GM19239 (cell line): Measurements from ENCODE around the gene MCM8.

Source experiments
- DNase-seq: peaks from one replicate; pipeline ENCODE4 v3.0.0; 2011; ENCODE audit warnings: low spot score; ENCODE audit not compliant: insufficient read length
- FAIRE-seq: peaks from 2 replicates; lab custom pipeline; 2011; peaks lifted over from hg19 to GRCh38; lab: Jason Lieb, UNC

Gene MCM8

DNA sequence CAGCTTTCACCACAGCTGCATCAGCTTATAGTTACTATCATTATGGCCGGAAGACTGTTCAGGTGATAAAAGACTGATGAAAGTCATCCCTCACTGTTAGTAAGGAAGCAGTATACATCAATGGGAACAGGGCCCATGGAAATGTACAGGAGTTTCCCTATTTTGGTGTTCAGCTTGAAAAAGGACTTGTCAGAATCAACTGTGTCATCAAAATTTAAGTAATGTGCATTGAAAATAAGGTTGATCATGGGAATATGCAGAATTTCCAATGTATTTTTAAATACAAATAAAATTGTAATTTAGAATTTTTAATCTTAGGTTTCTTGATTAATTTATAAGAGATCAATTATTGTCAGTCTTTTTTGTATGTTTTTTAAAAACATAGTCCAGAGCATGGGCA is 86.6 kb downstream of the MCM8 start:
- no peak for DNase-seq
- no peak for FAIRE-seq

DNA sequence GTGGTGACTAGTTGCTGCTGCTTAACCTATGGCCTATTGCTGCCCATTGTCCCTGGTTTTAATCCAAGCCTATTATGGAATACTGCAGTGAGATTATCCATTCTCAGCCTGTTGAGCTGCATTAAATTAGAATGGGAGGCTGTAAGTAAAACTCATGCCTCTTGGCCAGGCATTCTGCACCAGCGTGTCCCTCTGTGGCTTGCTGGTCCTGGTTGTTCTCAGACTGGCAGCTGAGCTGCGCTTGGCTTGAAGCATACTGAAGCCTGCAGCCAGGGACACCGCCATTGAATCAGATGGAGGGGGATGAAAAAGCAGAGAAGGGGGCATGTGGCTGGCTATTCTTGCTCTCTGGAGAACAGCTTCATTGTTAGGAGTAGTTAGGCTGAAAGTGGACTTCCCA is 87.8 kb downstream of the MCM8 start:
- DNase-seq (no peak), FAIRE-seq (no peak)

DNA sequence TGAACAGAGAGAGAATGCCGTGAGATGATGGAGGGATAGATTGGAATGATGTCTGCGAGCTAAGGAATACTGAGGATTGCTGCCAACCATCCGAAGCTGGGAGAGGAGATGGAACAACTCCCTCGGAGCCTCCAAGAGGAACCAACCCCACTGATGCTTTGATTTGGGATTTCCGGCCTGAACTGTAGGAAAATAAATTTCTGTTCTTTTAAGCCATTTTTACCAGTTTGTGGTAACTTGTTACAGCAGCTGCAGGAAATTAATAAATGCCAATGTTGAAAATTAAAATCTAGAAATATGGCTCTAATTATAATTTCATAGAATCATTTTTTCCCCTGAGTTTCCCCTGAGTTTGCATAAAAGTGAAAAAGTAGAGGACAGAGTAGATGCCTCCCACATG is 89.3 kb downstream of the MCM8 start:
- FAIRE-seq (no peak), DNase-seq (no peak)

DNA sequence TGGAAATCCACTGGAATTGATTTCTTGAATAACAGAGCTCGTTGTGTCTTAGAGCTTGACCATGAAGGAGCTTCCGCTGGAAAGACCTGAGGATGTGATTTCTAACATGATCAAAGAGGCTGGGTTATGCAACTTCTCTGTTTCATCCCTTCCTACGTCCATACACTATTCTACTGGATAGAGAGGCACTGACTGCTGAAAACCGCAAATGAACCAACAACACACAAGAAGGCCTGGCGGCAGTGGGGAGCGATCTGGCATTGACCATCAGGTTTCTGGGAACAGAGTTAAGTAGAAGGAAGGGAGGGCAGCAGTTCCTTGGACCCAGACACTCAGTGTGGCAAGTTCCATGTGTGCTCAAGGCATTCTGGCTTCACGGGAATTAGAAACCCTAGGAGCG is 90.1 kb downstream of the MCM8 start:
- FAIRE-seq = no peak

DNA sequence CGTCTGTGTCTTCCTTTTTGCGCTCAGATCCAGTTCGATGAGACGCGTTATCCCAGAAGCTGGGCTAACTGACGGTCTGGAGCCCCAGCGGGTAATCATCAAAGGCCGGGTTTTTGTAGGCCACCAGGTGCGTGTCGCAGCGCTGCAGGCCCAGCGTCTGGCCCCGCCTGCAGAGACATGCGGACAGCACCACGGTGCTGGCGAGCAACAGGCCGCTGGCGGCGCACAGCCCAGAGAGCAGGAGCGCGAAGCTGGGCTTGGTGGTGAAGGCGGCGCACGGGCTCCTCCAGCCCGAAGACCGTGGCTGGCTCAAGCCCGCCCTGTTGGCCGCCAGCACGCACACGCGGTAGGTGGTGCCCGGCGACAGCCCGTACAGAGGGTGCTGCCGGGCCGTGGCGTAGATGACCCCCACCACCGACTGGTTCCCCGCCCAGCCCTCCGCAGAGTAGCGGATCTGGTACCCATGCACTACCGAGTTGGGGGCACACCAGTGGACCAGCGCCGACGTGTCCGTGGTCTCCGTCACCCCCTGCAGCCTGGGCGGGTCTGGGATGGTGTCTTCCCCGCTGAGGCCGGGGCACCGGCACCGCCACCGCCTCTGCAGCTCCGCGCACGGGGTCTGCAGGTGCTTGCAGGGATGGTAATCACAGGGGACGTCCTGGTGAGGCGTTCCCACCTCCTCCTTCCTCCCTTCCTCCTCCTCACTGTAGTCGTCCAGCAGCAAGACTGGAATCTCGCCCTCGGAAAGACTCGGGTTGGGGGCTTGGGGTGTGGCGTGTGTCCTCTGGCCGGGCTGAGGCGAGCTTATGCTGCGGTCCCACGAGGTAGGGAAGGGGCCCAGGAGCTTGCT is 90.7 kb downstream of the MCM8 start:
- DNase-seq = no peak
- no peak for FAIRE-seq

More for the DNA sequence above, 90.1 kb downstream of the MCM8 start:
- DNase-seq = no peak

DNA sequence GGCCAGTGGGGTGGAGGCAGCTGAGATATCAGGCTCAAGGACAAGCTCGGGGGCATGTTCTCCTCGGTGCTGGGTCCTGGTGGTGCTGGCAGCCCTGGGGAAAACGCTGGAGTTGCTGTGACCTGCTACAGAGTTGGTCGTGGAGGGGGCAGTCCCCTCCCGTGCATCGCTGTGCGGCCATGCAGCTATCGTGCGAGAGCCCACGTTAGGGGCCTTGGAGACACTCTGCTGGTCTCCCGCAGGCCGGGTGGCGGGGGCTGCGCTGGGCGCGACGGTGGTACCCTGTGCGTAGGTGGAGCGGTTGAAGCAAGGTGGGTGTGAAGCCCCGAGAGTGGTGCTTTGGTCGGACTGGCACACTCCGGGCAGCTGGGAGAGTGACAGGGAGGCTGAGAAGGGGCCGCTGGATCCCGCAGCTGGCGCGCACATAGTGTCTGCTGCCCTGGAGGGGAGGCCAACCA is 91.4 kb downstream of the MCM8 start:
- FAIRE-seq (no peak), DNase-seq (no peak)

DNA sequence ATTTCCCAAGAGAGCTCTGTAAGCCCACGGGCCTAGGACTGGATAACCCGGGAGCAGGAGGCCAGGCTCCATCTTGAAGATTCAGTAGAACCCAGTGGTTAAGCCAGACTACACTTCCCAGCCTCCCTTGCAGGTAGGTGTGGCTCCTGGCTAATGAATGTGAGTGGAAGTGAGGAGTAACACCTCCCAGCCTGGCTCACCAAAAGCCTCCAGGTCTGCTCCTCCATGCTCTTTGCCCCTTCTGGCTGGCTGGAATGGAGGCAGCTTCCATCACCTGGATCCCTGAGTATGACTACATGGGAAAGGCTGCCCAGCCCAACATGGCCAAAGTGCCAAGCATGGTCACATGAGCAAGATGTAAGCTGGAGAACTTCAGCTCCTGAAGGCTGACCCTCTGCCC is 93.7 kb downstream of the MCM8 start:
- no peak for DNase-seq
- FAIRE-seq = peak; percentile 31

DNA sequence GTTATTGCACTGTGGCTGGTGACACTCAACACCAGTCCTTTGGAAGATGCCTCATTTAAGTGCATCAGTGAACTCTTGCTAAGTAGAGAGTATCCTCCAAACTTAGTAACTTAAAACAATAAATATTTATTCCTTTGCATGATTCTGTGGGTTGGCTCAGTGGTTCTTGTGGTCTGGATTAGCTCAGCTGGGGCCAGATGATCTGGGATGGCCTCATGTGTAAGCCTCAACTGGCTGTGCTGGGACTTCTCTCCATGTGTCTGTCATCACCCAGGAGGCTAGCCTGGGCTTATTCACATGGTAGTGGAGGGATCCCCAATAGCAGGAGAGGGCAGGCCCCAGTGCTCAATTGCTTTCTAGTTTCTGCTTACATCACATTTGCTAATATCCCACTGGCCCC is 95.1 kb downstream of the MCM8 start:
- DNase-seq = no peak
- FAIRE-seq = no peak

DNA sequence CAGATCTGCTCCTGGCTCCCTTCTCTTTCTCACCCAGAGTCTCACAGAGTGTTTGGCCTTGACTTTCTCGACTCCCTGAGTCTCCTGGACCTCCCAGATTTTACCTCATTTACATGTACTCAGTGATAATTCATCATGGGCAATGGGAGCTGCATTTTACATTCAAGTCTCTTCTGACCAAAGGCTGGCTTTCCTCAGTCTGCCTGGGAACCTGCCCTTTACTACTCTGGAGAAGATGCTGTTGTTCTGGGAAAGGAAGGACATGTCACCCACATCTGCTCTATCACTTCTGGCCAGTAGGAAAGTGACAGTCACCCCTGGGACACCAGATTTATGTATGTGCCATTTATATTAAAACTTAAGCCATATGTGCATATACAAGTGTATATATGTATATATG is 96.0 kb downstream of the MCM8 start:
- no peak for DNase-seq
- no peak for FAIRE-seq

DNA sequence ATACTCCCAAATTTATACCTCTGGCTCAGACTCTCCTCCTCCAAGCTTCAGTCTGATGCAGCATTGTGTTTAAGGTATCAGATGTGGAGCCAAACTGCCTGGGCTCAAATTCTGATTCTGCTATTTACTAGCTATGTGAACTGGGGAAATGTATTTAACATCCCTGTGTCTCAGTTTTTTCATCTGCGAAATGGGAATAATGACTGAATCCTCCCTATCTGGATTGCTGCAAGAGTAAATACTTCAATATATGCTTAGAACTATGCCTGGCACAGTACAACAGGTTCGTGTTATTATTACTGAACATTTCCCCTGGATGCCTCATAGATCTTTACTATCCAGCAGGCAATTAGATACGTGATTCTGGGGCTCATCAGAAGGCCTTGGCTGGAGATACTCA is 97.9 kb downstream of the MCM8 start:
- DNase-seq = no peak
- no peak for FAIRE-seq
